Gastrocnemius medialis (tissue), 4 donors: ENCODE data around the gene CYP1A2. TPM values are rescaled to one million over a fixed set of nuclear protein-coding genes. Genes with fewer than 3 reads are reported as not detected.

Experiments
- ATAC-seq, 2 donors: fragments of 150-250 bp; one replicate each; pipeline ENCODE4 v1.9.1; 2016
- DNase-seq, 2 donors: peaks; one replicate each; pipeline ENCODE4 v3.0.0-alpha.2; 2019
- H3K27ac ChIP-seq, 4 donors: fragments of 200-600 bp; sonication (generic); 1 replicate in 1 of 4; 2 replicates in 3 of 4; pipeline ENCODE4 v1.5.1; 2016 to 2018; ENCODE audit warnings: mild to moderate bottlenecking in 2 of 4, moderate library complexity in 1 of 4
- H3K27me3 ChIP-seq, 3 donors: fragments of 200-600 bp; sonication (generic) in 2 of 3; 1 replicate in 1 of 3; 2 replicates in 2 of 3; pipeline versions ENCODE4 v1.5.1 to v1.6.0; 2016 to 2019; ENCODE audit warnings: mild to moderate bottlenecking in 1 of 3, moderate library complexity in 1 of 3
- H3K36me3 ChIP-seq, 2 donors: fragments of 200-600 bp; sonication (generic) in 1 of 2; one replicate each; pipeline ENCODE4 v1.5.1; 2017 to 2018
- H3K4me1 ChIP-seq, 2 donors: fragments of 200-600 bp; sonication (generic) in 1 of 2; one replicate each; pipeline ENCODE4 v1.5.1; 2016 to 2017; ENCODE audit warnings: mild to moderate bottlenecking in 2 of 2
- H3K4me3 ChIP-seq, 4 donors: fragments of 200-600 bp; sonication (generic) in 3 of 4; 1 replicate in 1 of 4; 2 replicates in 3 of 4; pipeline ENCODE4 v1.5.1; 2016 to 2019; ENCODE audit warnings: mild to moderate bottlenecking in 2 of 4
- H3K9me3 ChIP-seq, 3 donors: fragments of 200-600 bp; sonication (generic) in 2 of 3; 1 replicate in 1 of 3; 2 replicates in 2 of 3; pipeline ENCODE4 v1.5.1; 2016 to 2019
- POLR2A ChIP-seq, 2 donors: fragments of 450-650 bp; IDR thresholded peaks; one replicate each; pipeline ENCODE4 v1.6.1; 2017; ENCODE audit warnings: antibody characterized with exemption in 2 of 2, mild to moderate bottlenecking in 2 of 2, moderate library complexity in 2 of 2
- in situ Hi-C, 4 donors: fragments of 200-750 bp; cut with MboI; loops; one replicate each; pipeline versions ENCODE4 v1.15.0 to v1.8.0; 2017; ENCODE audit warnings: low sequenced_read_pairs in 4 of 4
- intact Hi-C: fragments of 100-400 bp; cut with DNase I; formaldehyde crosslinking; loops from one replicate; pipeline ENCODE4 v1.15.1; 2023; ENCODE audit warnings: low total_unique reads
- total RNA-seq, 4 donors: library from RNA; depleted of rRNA; stranded (reverse); fragments of >200 nt; gene quantifications; one replicate each; pipeline versions ENCODE4 v1.1.0 to v1.2.3, GENCODE V29; 2016
- TF ChIP-seq, protein P1 (sequence below), 5 experiments: fragments of 450-650 bp in 3 of 5; fragments of 200-600 bp in 2 of 5; sonication (generic) in 2 of 5; IDR thresholded peaks in 4 of 5; conservative IDR thresholded peaks in 1 of 5; 1 replicate in 4 of 5; 2 replicates in 1 of 5; pipeline ENCODE4 v1.5.1; 2016 to 2019; ENCODE audit warnings: antibody characterized with exemption in 5 of 5, mild to moderate bottlenecking in 3 of 5, moderate library complexity in 3 of 5

CYP1A2 gene
- total RNA-seq, 4 donors from 2014 or later = not detected

DNA sequence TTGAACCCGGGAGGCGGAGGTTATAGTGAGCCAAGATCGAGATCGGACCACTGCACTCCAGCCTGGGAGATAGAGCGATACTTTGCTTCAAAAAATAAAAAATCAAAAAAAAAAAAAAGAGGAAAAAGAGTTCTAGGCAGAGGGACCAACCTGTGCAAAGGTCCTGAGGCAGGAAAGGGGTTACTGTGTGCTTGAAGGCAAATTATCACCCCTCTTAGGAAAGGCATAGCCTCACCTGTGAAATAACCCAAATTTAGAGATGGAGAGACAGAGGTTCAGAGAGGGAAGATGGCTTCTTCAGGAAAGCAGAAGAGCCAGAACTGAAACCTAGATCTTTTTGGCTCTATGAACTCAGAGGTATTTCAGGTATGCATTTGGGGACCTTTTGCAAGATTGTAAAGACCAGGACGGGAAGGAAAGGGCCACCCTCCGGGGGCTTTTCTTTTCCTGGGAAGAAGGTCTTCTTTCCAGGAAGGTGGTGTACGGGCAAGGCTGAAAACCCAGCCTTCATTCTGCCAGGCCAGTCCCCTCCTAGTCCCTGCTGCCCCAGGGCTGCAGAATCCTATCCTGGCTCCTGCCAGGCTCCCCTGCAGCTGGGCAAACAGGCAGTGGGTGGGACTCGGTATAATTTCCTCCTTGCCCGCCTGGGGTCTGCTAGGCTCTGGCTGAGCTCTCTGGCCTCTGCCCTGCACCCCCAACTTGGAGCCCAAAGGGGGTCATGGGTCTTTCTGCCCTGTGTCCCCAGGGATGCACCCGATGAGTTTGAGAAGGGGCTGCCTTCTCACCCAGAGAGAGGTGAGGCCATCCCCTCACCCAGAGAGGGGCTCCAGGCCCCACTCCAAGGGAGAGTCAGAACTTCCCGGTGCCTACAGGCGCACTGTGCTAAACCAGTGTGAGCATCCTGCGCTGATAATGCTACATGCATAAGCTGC is 18.8 kb downstream of the CYP1A2 start:
- intact Hi-C loops (loop anchor here (2.0 kb wide), 1 partner anchor 395 kb away; no protein-coding TSS in a partner anchor), in situ Hi-C loops (loop anchor here in 3 of 4 donors (5.0 to 25.0 kb wide), 2 partner anchors 135 to 380 kb away; no protein-coding TSS in a partner anchor)
- no peaks in the 10 kb centered on the region for H3K4me1 ChIP-seq
- no peak overlapping the region for H3K4me3 ChIP-seq
- H3K36me3 ChIP-seq = no peaks in the 10 kb centered on the region
- H3K27me3 ChIP-seq = peaks cover 0 to 3% (median 0%) of the 10 kb centered on the region in 3 donors
- H3K9me3 ChIP-seq = no peaks in the 10 kb centered on the region
- no peak overlapping the region for H3K27ac ChIP-seq
- no peak for ATAC-seq
- TF ChIP-seq, protein P1, sequence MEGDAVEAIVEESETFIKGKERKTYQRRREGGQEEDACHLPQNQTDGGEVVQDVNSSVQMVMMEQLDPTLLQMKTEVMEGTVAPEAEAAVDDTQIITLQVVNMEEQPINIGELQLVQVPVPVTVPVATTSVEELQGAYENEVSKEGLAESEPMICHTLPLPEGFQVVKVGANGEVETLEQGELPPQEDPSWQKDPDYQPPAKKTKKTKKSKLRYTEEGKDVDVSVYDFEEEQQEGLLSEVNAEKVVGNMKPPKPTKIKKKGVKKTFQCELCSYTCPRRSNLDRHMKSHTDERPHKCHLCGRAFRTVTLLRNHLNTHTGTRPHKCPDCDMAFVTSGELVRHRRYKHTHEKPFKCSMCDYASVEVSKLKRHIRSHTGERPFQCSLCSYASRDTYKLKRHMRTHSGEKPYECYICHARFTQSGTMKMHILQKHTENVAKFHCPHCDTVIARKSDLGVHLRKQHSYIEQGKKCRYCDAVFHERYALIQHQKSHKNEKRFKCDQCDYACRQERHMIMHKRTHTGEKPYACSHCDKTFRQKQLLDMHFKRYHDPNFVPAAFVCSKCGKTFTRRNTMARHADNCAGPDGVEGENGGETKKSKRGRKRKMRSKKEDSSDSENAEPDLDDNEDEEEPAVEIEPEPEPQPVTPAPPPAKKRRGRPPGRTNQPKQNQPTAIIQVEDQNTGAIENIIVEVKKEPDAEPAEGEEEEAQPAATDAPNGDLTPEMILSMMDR (IDR thresholded peaks at IDR 0.05 in 4 of 5, conservative IDR thresholded peaks at IDR 0.05 in 1 of 5) = no peak
- no peak for TF ChIP-seq POLR2A (IDR thresholded peaks at IDR 0.05)
- no peak for DNase-seq

DNA sequence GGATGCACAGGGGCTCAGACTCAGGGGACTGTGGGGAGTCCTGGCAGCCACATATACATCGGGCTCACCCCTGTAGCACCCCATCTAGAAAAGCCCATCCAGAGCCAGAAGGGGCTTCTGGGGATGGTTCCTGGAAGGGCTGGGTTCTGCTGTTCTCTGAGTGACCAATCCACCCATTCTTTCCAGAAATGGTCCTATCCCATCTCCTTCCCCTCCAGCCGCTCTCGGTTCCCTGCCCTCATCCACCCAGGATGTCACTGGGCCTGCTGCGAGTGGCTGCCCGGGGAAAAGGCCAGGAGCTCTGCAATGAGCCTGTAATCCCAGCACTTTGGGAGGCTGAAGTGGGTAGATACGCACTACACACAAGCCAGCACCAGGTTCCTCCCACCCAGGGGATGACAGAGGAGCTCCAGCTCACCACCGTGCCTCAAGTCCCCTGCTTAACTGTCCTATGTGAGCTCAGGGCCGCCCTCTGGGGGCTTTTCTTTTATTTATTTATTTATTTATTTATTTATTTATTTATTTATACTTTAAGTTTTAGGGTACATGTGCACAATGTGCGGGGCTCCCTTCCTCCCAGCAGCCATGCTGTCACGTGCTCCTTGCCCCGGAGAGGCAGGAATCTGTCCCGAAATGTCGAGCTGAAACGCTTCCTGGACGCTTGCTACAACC is 19.6 kb downstream of the CYP1A2 start:
- peak overlapping the region in 1 of 4 donors; percentile 19 for H3K4me3 ChIP-seq
- no peak for DNase-seq
- no peaks in the 10 kb centered on the region for H3K36me3 ChIP-seq
- in situ Hi-C loops = loop anchor here in 3 of 4 donors (5.0 to 25.0 kb wide), 2 partner anchors 136 to 381 kb away; no protein-coding TSS in a partner anchor
- no peak for ATAC-seq
- intact Hi-C loops = loop anchor here (2.0 kb wide), 1 partner anchor 395 kb away; no protein-coding TSS in a partner anchor
- TF ChIP-seq POLR2A (IDR thresholded peaks at IDR 0.05) = no peak
- TF ChIP-seq, protein P1 (IDR thresholded peaks at IDR 0.05 in 4 of 5, conservative IDR thresholded peaks at IDR 0.05 in 1 of 5) = no peak
- peaks cover 0 to 3% (median 0%) of the 10 kb centered on the region in 3 donors for H3K27me3 ChIP-seq
- no peaks in the 10 kb centered on the region for H3K9me3 ChIP-seq
- H3K27ac ChIP-seq = no peak overlapping the region
- H3K4me1 ChIP-seq = no peaks in the 10 kb centered on the region

DNA sequence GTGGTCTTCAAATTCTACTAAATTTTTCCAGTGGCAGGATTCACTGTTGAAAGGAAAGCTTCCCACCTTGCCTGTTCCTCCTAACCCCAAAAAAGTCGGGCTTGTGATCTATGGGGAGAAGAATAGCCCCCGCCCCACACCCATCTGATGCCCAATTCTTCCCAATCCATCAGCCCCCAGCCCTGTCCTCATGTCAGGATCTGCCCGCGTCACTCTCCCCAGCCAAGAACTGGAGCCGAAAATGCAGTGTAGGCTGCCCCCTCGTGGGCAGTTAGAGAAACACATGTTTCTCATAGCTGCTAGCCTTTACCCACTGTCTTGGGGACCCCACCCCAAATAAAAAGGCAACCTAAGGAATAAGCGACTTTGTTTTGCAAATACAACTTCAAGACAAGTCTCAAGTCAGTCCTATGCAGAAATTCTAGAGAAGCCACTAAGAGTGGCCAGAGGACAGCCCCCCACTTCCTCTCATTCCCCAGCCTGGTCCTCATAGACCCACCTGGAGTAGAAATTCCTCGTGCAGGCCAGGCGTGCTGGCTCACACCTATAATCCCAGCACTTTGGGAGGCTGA is 20.2 kb downstream of the CYP1A2 start:
- ATAC-seq (peak; percentile 66 to 71), DNase-seq (peak in 1 of 2 donors; percentile 48)
- H3K4me3 ChIP-seq = peak overlapping the region in 1 of 4 donors; percentile 19
- intact Hi-C loops (loop anchor here (1.0 to 2.0 kb wide), 2 partner anchors 134 to 396 kb away; no protein-coding TSS in a partner anchor), in situ Hi-C loops (loop anchor here in 3 of 4 donors (5.0 to 25.0 kb wide), 2 partner anchors 137 to 382 kb away; no protein-coding TSS in a partner anchor)
- H3K4me1 ChIP-seq = no peaks in the 10 kb centered on the region
- H3K27ac ChIP-seq = no peak overlapping the region
- H3K36me3 ChIP-seq = no peaks in the 10 kb centered on the region
- no peaks in the 10 kb centered on the region for H3K27me3 ChIP-seq
- TF ChIP-seq, protein P1 (IDR thresholded peaks at IDR 0.05 in 4 of 5, conservative IDR thresholded peaks at IDR 0.05 in 1 of 5) = peak; percentile 82 to 91 (median 86)
- no peak for TF ChIP-seq POLR2A (IDR thresholded peaks at IDR 0.05)
- no peaks in the 10 kb centered on the region for H3K9me3 ChIP-seq

DNA sequence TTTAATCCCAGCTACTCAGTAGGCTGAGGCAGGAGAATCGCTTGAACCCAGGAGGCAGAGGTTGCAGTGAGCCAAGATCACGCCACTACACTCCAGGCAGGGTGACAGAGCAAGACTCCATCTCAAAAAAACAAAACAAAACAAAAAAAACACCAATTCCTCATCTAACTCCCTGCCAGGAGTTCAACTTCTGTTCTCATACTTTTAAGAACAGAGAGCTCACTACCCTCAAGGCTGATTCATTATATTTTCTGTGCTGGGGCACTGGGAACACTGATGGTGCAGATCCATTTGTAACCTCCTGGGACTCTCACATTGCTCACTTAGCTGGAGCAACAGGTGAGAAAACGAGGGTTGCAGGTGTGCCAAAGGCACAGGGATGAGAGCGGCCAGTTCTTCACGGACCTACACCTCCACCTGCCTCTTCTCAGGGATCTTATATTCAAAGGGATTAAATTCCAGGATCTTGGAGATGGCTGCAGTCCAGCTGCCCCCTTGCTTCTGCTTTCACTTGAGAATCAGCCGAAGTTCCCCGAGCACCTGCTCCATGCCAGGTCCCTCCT is 20.9 kb downstream of the CYP1A2 start:
- Histone ChIP-seq H3K27ac (no peak overlapping the region), H3K27me3 (no peaks in the 10 kb centered on the region), H3K9me3 (no peaks in the 10 kb centered on the region), H3K36me3 (no peaks in the 10 kb centered on the region), H3K4me1 (no peaks in the 10 kb centered on the region), H3K4me3 (no peak overlapping the region)
- intact Hi-C loops (loop anchor here (1.0 to 2.0 kb wide), 3 partner anchors 65 to 397 kb away; no protein-coding TSS in a partner anchor), in situ Hi-C loops (loop anchor here (5.0 to 25.0 kb wide), 5 partner anchors 135 to 382 kb away; no protein-coding TSS in a partner anchor)
- no peak for TF ChIP-seq POLR2A (IDR thresholded peaks at IDR 0.05)
- TF ChIP-seq, protein P1 (IDR thresholded peaks at IDR 0.05 in 4 of 5, conservative IDR thresholded peaks at IDR 0.05 in 1 of 5) = no peak
- ATAC-seq (no peak), DNase-seq (no peak)
